HCT116 (cell line): ENCODE measurements around the gene PLAU. TPM values are rescaled to one million over a fixed set of nuclear protein-coding genes. Genes with fewer than 3 reads are reported as not detected.

Experiments
- ATAC-seq: fragments of 200-7000 bp; cut with Tn5 transposase; 2 replicates; pipeline ENCODE4 v1.9.1; 2020; ENCODE audit warnings: mild to moderate bottlenecking, moderate library complexity
- BruUV-seq: library from RNA; stranded (reverse); fragments of 400-500 nt; replicated peaks from 2 replicates; lab custom pipeline; 2021; lab: Mats Ljungman, UMichigan
- CTCF ChIA-PET: fragments of 300-600 bp; sonication (Branson Sonifier 250); formaldehyde crosslinking; loops from one replicate; lab custom pipeline; 2021; ENCODE audit warnings: antibody characterized with exemption; lab: Charles Lee
- POLR2A ChIA-PET: fragments of 300-600, 350-600 bp; sonication (Branson Sonifier 250); formaldehyde crosslinking; loops from one replicate; lab custom pipeline; 2021; ENCODE audit warnings: antibody characterized with exemption; lab: Charles Lee
- RAD21 ChIA-PET, 2 experiments: fragments of 300-600 bp; sonication (Branson Sonifier 250); formaldehyde crosslinking; loops; one replicate each; lab custom pipeline; 2023; ENCODE audit warnings: low total read pairs in 2 of 2; ENCODE audit not compliant: uncharacterized antibody in 2 of 2, unreplicated experiment in 2 of 2, low non-redundant PET in 1 of 2; lab: Charles Lee
- DNase-seq: peaks from one replicate; pipeline ENCODE4 v3.0.0-alpha.2; 2010; ENCODE audit warnings: low read depth, low spot score
- H2AFZ ChIP-seq: fragments of 200-600 bp; shearing (Covaris generic), sonication (generic); 2 replicates; pipeline ENCODE4 v1.6.1; 2017; ENCODE audit warnings: low read depth, mixed run types, mixed read lengths, antibody characterized with exemption, low read length; ENCODE audit not compliant: poor library complexity, severe bottlenecking
- H3K27ac ChIP-seq: 2 replicates; pipeline ENCODE4 v1.5.1; 2012; ENCODE audit warnings: low read depth, low read length
- H3K27me3 ChIP-seq: fragments of 200-600 bp; sonication (generic); 2 replicates; pipeline ENCODE4 v1.6.1; 2016; ENCODE audit warnings: mixed run types, low read length, mixed read lengths; ENCODE audit not compliant: insufficient read depth
- H3K36me3 ChIP-seq, 2 experiments: fragments of 200-500 bp in 1 of 2; fragments of 200-600 bp in 1 of 2; sonication (Bioruptor generic) in 1 of 2; sonication (generic) in 1 of 2; 2 replicates each; pipeline versions ENCODE4 v1.5.1 to v1.6.1; 2014 to 2016; ENCODE audit warnings: low read length in 2 of 2, inconsistent platforms in 1 of 2, mixed read lengths in 1 of 2, mixed run types in 1 of 2; ENCODE audit not compliant: insufficient read depth in 2 of 2, control insufficient read depth in 1 of 2
- H3K4me1 ChIP-seq, 2 experiments: fragments of 200-600 bp in 1 of 2; sonication (generic) in 1 of 2; 2 replicates each; pipeline versions ENCODE4 v1.5.1 to v1.6.1; 2012 to 2017; ENCODE audit warnings: low read length in 2 of 2, inconsistent platforms in 1 of 2, mild to moderate bottlenecking in 1 of 2, mixed read lengths in 1 of 2, mixed run types in 1 of 2, moderate library complexity in 1 of 2; ENCODE audit not compliant: insufficient read depth in 2 of 2, control insufficient read depth in 1 of 2
- H3K4me2 ChIP-seq: fragments of 200-600 bp; sonication (generic); 2 replicates; pipeline ENCODE4 v1.6.1; 2017; ENCODE audit warnings: mixed run types, low read length, mixed read lengths
- H3K4me3 ChIP-seq, 2 experiments: fragments of 200-600 bp in 1 of 2; sonication (generic) in 1 of 2; replicated peaks in 1 of 2; 2 replicates each; pipeline ENCODE4 v1.5.1; 2011 to 2016; ENCODE audit warnings: low read length in 2 of 2, control low read depth in 1 of 2, low read depth in 1 of 2, mild to moderate bottlenecking in 1 of 2, mixed read lengths in 1 of 2, mixed run types in 1 of 2
- H3K79me2 ChIP-seq: fragments of 200-600 bp; sonication (generic); 2 replicates; pipeline ENCODE4 v1.6.1; 2017; ENCODE audit warnings: mild to moderate bottlenecking, mixed run types, low read length, moderate library complexity, mixed read lengths; ENCODE audit not compliant: insufficient read depth
- H3K9ac ChIP-seq: fragments of 200-600 bp; sonication (generic); 2 replicates; pipeline ENCODE4 v1.6.1; 2016; ENCODE audit warnings: low read length, mixed read lengths
- H3K9me2 ChIP-seq: fragments of 200-600 bp; sonication (generic), shearing (Covaris generic); 2 replicates; pipeline ENCODE4 v1.6.1; 2017; ENCODE audit warnings: mixed run types, mild to moderate bottlenecking, moderate library complexity; ENCODE audit not compliant: insufficient read depth
- H3K9me3 ChIP-seq, 2 experiments: fragments of 200-500 bp in 1 of 2; fragments of 200-600 bp in 1 of 2; sonication (Bioruptor generic) in 1 of 2; sonication (generic) in 1 of 2; 2 replicates each; pipeline ENCODE4 v1.6.1; 2014 to 2017; ENCODE audit warnings: low read length in 2 of 2, mixed read lengths in 2 of 2, inconsistent platforms in 1 of 2, low read depth in 1 of 2, mild to moderate bottlenecking in 1 of 2, mixed run types in 1 of 2, moderate library complexity in 1 of 2; ENCODE audit not compliant: control insufficient read depth in 1 of 2, insufficient read depth in 1 of 2
- H4K20me1 ChIP-seq: fragments of 200-600 bp; sonication (generic), shearing (Covaris generic); 2 replicates; pipeline ENCODE4 v1.6.1; 2017; ENCODE audit warnings: mixed run types, mild to moderate bottlenecking, moderate library complexity; ENCODE audit not compliant: insufficient read depth
- CEBPB ChIP-seq: IDR thresholded peaks from 2 replicates; pipeline ENCODE4 v1.6.1; 2012; ENCODE audit warnings: low read depth
- EGR1 ChIP-seq: IDR thresholded peaks from 2 replicates; pipeline ENCODE4 v1.6.1; 2012; ENCODE audit warnings: low read depth
- EZH2 ChIP-seq: fragments of 200-600 bp; sonication (generic); IDR thresholded peaks from 2 replicates; pipeline ENCODE4 v1.6.1; 2017; ENCODE audit warnings: antibody characterized with exemption, mixed run types
- EZH2phosphoT487 ChIP-seq: fragments of 200-600 bp; IDR thresholded peaks from 2 replicates; pipeline ENCODE4 v1.6.1; 2018; ENCODE audit warnings: antibody characterized with exemption, borderline replicate concordance
- JUND ChIP-seq: IDR thresholded peaks from 2 replicates; pipeline ENCODE4 v1.6.1; 2012
- SIN3A ChIP-seq: IDR thresholded peaks from 2 replicates; pipeline ENCODE4 v1.6.1; 2012; ENCODE audit warnings: low read depth
- SP1 ChIP-seq: IDR thresholded peaks from 2 replicates; pipeline ENCODE4 v1.6.1; 2012; ENCODE audit warnings: low read depth
- TCF7L2 ChIP-seq: IDR thresholded peaks from 2 replicates; pipeline ENCODE4 v1.7.0; 2011; ENCODE audit warnings: borderline replicate concordance, inconsistent platforms; ENCODE audit not compliant: insufficient read depth, insufficient read length; ENCODE audit errors: extremely low read depth
- ZBTB33 ChIP-seq: IDR thresholded peaks from 2 replicates; pipeline ENCODE4 v1.6.1; 2011; ENCODE audit warnings: mild to moderate bottlenecking, low read length, moderate library complexity; ENCODE audit not compliant: insufficient replicate concordance; ENCODE audit errors: extremely low read depth
- ZFX ChIP-seq: fragments of 450-650 bp; IDR thresholded peaks from 2 replicates; pipeline ENCODE4 v1.6.1; 2017
- ZNF274 ChIP-seq: fragments of 200-500 bp; sonication (Bioruptor generic); IDR thresholded peaks from 2 replicates; pipeline ENCODE4 v1.6.1; 2014; ENCODE audit warnings: mild to moderate bottlenecking, low read depth, low read length, inconsistent platforms
- intact Hi-C: fragments of 100-400 bp; cut with micrococcal nuclease; formaldehyde crosslinking; loops from 2 replicates; pipeline ENCODE4 v1.10.0; 2022
- total RNA-seq: library from RNA; stranded (reverse); gene quantifications from one replicate; pipeline ENCODE4 v1.2.1, GENCODE V29; 2021; ENCODE audit not compliant: unreplicated experiment
- TF ChIP-seq, protein P1 (sequence below): IDR thresholded peaks from 2 replicates; pipeline ENCODE4 v1.6.1; 2012
- TF ChIP-seq, protein P2 (sequence below): IDR thresholded peaks from 2 replicates; pipeline ENCODE4 v1.6.1; 2012

Gene PLAU
- total RNA-seq, 1 experiment from 2014 or later: 60.3 TPM

GRCh38 chr10:73956476-73957359 lies 45.8 kb downstream of the PLAU start (continued):
- no peak for TF ChIP-seq JUND
- no peak for TF ChIP-seq SIN3A
- no peak for TF ChIP-seq TCF7L2
- no peak for TF ChIP-seq SP1
- TF ChIP-seq, protein P1, sequence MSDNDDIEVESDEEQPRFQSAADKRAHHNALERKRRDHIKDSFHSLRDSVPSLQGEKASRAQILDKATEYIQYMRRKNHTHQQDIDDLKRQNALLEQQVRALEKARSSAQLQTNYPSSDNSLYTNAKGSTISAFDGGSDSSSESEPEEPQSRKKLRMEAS: no peak
- no peak for TF ChIP-seq EGR1
- TF ChIP-seq, protein P2, sequence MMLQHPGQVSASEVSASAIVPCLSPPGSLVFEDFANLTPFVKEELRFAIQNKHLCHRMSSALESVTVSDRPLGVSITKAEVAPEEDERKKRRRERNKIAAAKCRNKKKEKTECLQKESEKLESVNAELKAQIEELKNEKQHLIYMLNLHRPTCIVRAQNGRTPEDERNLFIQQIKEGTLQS: no peak
- no peak for TF ChIP-seq ZBTB33

- H3K4me3 ChIP-seq: no peak overlapping the region
- H3K27ac ChIP-seq: no peak overlapping the region
- H2AFZ ChIP-seq: no peak overlapping the region
- no peaks in the 10 kb centered on the region for H3K36me3 ChIP-seq
- RAD21 ChIA-PET: no interaction called here
- H3K9ac ChIP-seq: no peak overlapping the region
- H3K27me3 ChIP-seq: no peaks in the 10 kb centered on the region
- peaks cover 22 to 52% of the 10 kb centered on the region in 2 experiments for H3K4me1 ChIP-seq
- no TSS peak for BruUV-seq
- CTCF ChIA-PET: interaction anchor here (0.6 to 1.3 kb wide), 2 partner anchors 72 to 80 kb away, joined by 3 read pairs; no protein-coding TSS in a partner anchor
- H3K79me2 ChIP-seq: no peaks in the 10 kb centered on the region
- POLR2A ChIA-PET: no interaction called here
- intact Hi-C loops: loop anchor here (5.0 kb wide), 1 partner anchor 123 kb away; no protein-coding TSS in a partner anchor
- DNase-seq: no peak
- no peaks in the 10 kb centered on the region for H3K9me2 ChIP-seq
- TF ChIP-seq EZH2: no peak
- TF ChIP-seq ZFX: no peak
- no peak for TF ChIP-seq ZNF274
- no peak for TF ChIP-seq EZH2phosphoT487
- no peak for TF ChIP-seq ZBTB33
- TF ChIP-seq CEBPB: no peak
- TF ChIP-seq, all 23 proteins: peak for 0
- no peak for ATAC-seq
- Histone ChIP-seq H4K20me1 (no peaks in the 10 kb centered on the region), H3K9me3 (no peaks in the 10 kb centered on the region), H3K4me2 (no peak overlapping the region)
These were observed 48.7 kb downstream of the PLAU start for GRCh38 chr10:73959484-73960243.
